SK-N-SH (cell line): ENCODE data around the gene PLA2G6.

Experiments used
- CTCF ChIP-seq: fragments of 200-600 bp; sonication (generic); IDR thresholded peaks from 2 replicates; pipeline ENCODE4 v1.6.1; 2017; ENCODE audit warnings: antibody characterized with exemption, mild to moderate bottlenecking, moderate library complexity
- EP300 ChIP-seq, 2 experiments: IDR thresholded peaks; 2 replicates each; pipeline versions ENCODE4 v1.4.0 to v1.6.1; 2012; ENCODE audit warnings: borderline replicate concordance in 1 of 2, low read depth in 1 of 2, low read length in 1 of 2
- GATA2 ChIP-seq: sonication (generic); formaldehyde crosslinking; IDR thresholded peaks from 2 replicates; pipeline ENCODE4 v1.5.0; 2020; ENCODE audit warnings: mild to moderate bottlenecking, missing genetic modification reagents
- MXI1 ChIP-seq: IDR thresholded peaks from 2 replicates; pipeline ENCODE4 v1.6.1; 2012; ENCODE audit warnings: mild to moderate bottlenecking, low read depth, low read length, improper control_type of control experiment
- POLR2AphosphoS5 ChIP-seq: IDR thresholded peaks from 2 replicates; pipeline ENCODE4 v1.6.1; 2012; ENCODE audit warnings: low read depth, low read length
- RAD21 ChIP-seq: IDR thresholded peaks from 2 replicates; pipeline ENCODE4 v1.6.1; 2012; ENCODE audit warnings: mild to moderate bottlenecking, low read length
- RFX5 ChIP-seq: IDR thresholded peaks from 2 replicates; pipeline ENCODE4 v1.6.1; 2012; ENCODE audit warnings: mild to moderate bottlenecking, improper control_type of control experiment, low read length
- SIN3A ChIP-seq: IDR thresholded peaks from 2 replicates; pipeline ENCODE4 v1.6.1; 2012; ENCODE audit warnings: low read depth, mild to moderate bottlenecking, low read length, moderate library complexity, borderline replicate concordance
- SMC3 ChIP-seq: IDR thresholded peaks from 2 replicates; pipeline ENCODE4 v1.6.1; 2012; ENCODE audit warnings: low read depth, low read length, improper control_type of control experiment
- USF1 ChIP-seq: IDR thresholded peaks from 2 replicates; pipeline ENCODE4 v1.4.0; 2012; ENCODE audit warnings: low read depth, borderline replicate concordance
- ZBTB33 ChIP-seq: IDR thresholded peaks from 2 replicates; pipeline ENCODE4 v1.4.0; 2012; ENCODE audit warnings: low read depth, borderline replicate concordance

- TF ChIP-seq POLR2AphosphoS5 (no peak), USF1 (no peak), CTCF (no peak), EP300 (IDR thresholded peaks at IDR 0.05; ENCODE audit: borderline replicate concordance in 1 of 2, low read depth in 1 of 2, low read length in 1 of 2) (no peak), MXI1 (no peak), RFX5 (no peak), SMC3 (no peak), SIN3A (no peak), RAD21 (no peak), GATA2 (CRISPR knock-in tag) (no peak), ZBTB33 (no peak)
These were observed 38.0 kb upstream of the PLA2G6 start for GRCh38 chr22:38219632-38220031.
